Ishikawa (cell line): ENCODE results near the gene LHPP.

Experiments used
- CEBPB ChIP-seq: IDR thresholded peaks from 2 replicates; pipeline ENCODE4 v1.6.1; 2012
- CREB1 ChIP-seq: IDR thresholded peaks from 2 replicates; pipeline ENCODE4 v1.6.1; 2012; ENCODE audit warnings: low read depth
- EGR1 ChIP-seq: IDR thresholded peaks from 2 replicates; pipeline ENCODE4 v1.6.1; 2012
- EP300 ChIP-seq: IDR thresholded peaks from 2 replicates; pipeline ENCODE4 v1.6.1; 2012; ENCODE audit warnings: borderline replicate concordance
- FOXM1 ChIP-seq: IDR thresholded peaks from 2 replicates; pipeline ENCODE4 v1.6.1; 2012; ENCODE audit warnings: low read depth, borderline replicate concordance
- MAX ChIP-seq: IDR thresholded peaks from 2 replicates; pipeline ENCODE4 v1.6.1; 2012
- NFIC ChIP-seq: IDR thresholded peaks from 2 replicates; pipeline ENCODE4 v1.6.1; 2012
- RAD21 ChIP-seq: IDR thresholded peaks from 2 replicates; pipeline ENCODE4 v1.6.1; 2012; ENCODE audit warnings: low read depth
- TAF1 ChIP-seq: IDR thresholded peaks from 2 replicates; pipeline ENCODE4 v1.6.1; 2012; ENCODE audit warnings: low read depth, mild to moderate bottlenecking
- TCF12 ChIP-seq: IDR thresholded peaks from 2 replicates; pipeline ENCODE4 v1.6.1; 2012; ENCODE audit warnings: low read depth
- TEAD4 ChIP-seq: IDR thresholded peaks from 2 replicates; pipeline ENCODE4 v1.6.1; 2012
- YY1 ChIP-seq: IDR thresholded peaks from 2 replicates; pipeline ENCODE4 v1.6.1; 2012; ENCODE audit warnings: low read depth
- ZBTB7A ChIP-seq: IDR thresholded peaks from 2 replicates; pipeline ENCODE4 v1.6.1; 2012; ENCODE audit warnings: low read depth
- TF ChIP-seq, protein P1 (sequence below): IDR thresholded peaks from 2 replicates; pipeline ENCODE4 v1.6.1; 2012; ENCODE audit warnings: low read depth, mild to moderate bottlenecking
- TF ChIP-seq, protein P2 (sequence below): IDR thresholded peaks from 2 replicates; pipeline ENCODE4 v1.6.1; 2012

LHPP gene

DNA sequence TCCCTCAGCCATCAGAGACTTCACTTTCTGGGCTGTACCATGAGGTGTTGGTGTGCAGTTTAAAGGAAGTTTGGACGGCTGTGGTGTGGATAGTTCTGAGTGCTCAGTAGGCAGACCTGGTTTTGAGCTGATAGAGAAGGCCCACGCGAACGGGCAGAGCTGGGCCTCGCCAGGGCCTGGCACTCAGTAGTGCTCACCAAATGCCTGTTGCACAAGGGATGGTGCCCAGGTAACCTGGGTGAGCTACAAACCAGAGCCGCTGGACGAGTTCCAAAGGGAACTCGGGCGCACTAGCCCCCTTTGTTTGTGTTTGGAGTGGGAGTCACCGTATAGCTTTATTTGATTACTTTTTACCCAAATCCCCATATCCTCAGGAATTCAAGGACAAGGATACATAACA lies 95.5 kb downstream of the LHPP start:
- TF ChIP-seq FOXM1 = no peak
- no peak for TF ChIP-seq RAD21
- TF ChIP-seq YY1 = no peak
- no peak for TF ChIP-seq CREB1

GRCh38 chr10:124557648-124558338 lies 96.2 kb downstream of the LHPP start:
- no peak for TF ChIP-seq CEBPB
- no peak for TF ChIP-seq MAX
- TF ChIP-seq TCF12 = no peak
- TF ChIP-seq TEAD4 = no peak
- no peak for TF ChIP-seq NFIC
- no peak for TF ChIP-seq EGR1
- TF ChIP-seq YY1 = no peak
- TF ChIP-seq, protein P1, sequence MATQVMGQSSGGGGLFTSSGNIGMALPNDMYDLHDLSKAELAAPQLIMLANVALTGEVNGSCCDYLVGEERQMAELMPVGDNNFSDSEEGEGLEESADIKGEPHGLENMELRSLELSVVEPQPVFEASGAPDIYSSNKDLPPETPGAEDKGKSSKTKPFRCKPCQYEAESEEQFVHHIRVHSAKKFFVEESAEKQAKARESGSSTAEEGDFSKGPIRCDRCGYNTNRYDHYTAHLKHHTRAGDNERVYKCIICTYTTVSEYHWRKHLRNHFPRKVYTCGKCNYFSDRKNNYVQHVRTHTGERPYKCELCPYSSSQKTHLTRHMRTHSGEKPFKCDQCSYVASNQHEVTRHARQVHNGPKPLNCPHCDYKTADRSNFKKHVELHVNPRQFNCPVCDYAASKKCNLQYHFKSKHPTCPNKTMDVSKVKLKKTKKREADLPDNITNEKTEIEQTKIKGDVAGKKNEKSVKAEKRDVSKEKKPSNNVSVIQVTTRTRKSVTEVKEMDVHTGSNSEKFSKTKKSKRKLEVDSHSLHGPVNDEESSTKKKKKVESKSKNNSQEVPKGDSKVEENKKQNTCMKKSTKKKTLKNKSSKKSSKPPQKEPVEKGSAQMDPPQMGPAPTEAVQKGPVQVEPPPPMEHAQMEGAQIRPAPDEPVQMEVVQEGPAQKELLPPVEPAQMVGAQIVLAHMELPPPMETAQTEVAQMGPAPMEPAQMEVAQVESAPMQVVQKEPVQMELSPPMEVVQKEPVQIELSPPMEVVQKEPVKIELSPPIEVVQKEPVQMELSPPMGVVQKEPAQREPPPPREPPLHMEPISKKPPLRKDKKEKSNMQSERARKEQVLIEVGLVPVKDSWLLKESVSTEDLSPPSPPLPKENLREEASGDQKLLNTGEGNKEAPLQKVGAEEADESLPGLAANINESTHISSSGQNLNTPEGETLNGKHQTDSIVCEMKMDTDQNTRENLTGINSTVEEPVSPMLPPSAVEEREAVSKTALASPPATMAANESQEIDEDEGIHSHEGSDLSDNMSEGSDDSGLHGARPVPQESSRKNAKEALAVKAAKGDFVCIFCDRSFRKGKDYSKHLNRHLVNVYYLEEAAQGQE = no peak
- TF ChIP-seq RAD21 = no peak
- no peak for TF ChIP-seq CREB1
- TF ChIP-seq ZBTB7A = no peak
- TF ChIP-seq, protein P2, sequence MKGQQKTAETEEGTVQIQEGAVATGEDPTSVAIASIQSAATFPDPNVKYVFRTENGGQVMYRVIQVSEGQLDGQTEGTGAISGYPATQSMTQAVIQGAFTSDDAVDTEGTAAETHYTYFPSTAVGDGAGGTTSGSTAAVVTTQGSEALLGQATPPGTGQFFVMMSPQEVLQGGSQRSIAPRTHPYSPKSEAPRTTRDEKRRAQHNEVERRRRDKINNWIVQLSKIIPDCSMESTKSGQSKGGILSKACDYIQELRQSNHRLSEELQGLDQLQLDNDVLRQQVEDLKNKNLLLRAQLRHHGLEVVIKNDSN = no peak
- TF ChIP-seq EP300 = no peak
- no peak for TF ChIP-seq FOXM1
- no peak for TF ChIP-seq TAF1

DNA sequence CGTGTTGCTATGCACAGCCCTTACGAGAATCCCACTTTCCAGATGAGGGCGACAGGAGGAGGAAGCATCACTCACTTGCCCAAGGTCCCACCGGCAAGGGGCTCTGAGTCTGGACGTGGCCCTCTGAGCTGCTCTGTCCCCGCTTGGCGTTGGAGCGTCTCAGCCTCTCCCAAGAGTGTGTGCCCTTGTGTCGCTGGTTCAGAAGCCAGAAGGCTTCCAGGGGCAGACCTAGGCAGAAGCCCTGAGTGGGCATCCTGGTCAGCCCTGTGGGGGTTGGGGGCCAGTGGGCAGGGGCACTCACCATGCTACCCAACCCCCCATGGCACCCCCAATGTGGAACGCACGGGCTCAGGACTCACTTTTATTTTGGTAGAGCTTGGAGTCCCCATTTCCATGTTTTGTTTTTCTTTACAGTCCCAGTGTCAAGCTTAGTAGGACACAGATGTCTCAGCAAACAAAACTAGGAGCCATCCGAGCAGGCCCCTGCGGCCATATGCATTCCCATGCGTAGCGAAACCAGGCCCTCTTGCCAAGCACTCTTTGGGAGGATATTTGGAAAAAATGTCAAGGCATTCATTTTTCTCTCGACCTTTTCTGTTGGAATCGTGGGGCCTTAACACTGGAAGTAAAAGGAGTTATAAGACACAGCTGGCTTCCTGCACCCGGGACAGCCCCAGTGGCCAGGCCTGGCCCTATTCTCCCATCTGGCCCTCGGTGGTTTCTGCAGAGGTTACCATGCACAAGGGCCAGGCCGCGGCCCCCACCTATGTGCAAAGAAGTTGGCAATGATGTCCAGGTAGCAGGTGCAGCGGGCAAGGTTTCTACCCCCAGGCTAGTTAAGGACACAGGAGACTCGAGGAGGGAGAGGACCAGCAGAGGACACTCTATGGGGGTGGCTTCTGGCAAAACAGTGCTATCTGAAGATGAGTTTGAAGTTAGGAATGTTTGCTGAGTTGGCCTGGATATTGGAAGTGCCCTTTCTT lies 97.0 kb downstream of the LHPP start:
- no peak for TF ChIP-seq TCF12
- no peak for TF ChIP-seq ZBTB7A
- TF ChIP-seq EGR1 = no peak
- no peak for TF ChIP-seq TEAD4
- TF ChIP-seq, protein P1 = no peak
- TF ChIP-seq TAF1 = no peak
- no peak for TF ChIP-seq YY1
- no peak for TF ChIP-seq NFIC
- no peak for TF ChIP-seq CREB1
- TF ChIP-seq FOXM1 = no peak
- TF ChIP-seq MAX = no peak
- TF ChIP-seq RAD21 = no peak

DNA sequence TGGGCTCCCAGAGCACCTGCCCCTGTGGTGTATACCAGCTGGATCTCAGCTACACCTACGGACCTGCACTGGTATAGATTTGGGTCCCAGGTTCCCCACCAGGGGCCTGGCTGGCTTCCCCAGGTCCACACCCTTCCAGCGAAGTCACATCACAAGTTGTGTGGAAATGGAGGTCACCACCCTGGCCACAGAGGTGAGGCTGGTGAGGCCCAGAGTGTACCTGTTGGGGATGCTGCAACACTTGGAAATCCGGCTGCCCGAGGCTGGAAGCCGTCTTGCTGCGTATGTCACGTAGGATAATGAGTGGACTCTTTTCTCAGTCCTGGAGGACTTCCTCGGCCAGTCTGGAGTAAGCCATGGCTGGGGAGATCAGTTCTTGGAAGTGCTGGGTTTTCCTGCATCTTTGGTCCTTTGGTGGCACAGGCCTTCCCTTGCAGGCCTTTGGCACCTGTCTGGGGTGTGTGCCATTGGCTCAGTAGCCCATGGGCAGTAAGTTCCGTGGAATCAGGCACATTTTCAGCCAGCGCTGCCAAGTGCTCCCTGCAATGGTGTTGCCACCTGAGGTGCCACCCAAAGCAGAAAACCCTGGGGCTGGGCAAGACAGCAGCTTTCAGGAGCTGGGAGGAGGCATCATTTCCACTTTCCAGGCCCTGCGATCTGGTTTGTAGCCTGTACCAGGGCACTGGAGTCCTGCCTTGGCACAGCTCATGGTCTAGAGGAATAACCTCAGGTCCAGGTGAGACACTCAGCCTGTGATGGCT lies 97.9 kb downstream of the LHPP start:
- TF ChIP-seq TEAD4 (no peak), NFIC (no peak), EGR1 (no peak), YY1 (no peak)
- TF ChIP-seq, protein P2 = no peak

GRCh38 chr10:124560377-124561105 lies 98.9 kb downstream of the LHPP start:
- no peak for TF ChIP-seq TEAD4
- no peak for TF ChIP-seq EP300
- no peak for TF ChIP-seq ZBTB7A
- TF ChIP-seq, protein P1 = no peak
- TF ChIP-seq YY1 = no peak
- TF ChIP-seq FOXM1 = no peak
- no peak for TF ChIP-seq EGR1
- TF ChIP-seq MAX = no peak
- TF ChIP-seq NFIC = no peak
- no peak for TF ChIP-seq RAD21
- no peak for TF ChIP-seq CEBPB
